ENCODE results near the gene MADCAM1.

The MADCAM1 gene

DNA sequence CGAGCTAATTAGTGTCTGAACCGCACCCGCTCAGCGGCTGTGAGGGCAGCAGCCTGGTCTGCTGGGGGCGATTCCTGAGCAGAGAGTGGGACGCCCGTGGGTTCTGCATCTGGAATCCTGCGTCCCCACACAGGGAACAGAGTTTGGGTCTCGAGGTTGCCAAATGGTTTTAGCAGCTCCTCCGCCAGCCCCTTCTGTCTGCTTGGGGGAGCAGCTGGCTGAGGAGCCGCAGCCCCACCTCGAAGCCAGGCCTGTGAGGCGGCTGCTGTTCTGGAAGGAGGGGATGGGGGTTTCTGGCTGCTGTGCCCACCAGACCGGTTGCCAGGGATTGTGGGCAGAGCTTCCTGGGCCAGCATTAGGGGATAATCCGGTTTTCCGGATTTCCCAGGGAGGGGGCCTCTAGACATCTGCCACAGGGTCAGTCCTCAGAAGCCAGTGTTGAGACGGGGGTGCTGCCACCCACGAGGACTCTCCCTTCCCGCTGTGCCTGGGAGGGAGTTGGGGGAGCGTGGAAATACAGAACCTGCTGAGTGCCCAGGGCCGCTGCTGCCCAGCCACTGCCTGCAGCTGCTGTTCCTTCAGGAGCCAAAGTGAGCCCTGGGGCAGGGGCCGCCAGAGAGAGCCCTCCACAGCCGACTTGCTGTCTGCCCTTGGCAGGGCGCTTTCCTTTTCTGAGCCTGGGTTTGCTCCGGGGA lies 37.2 kb downstream of the MADCAM1 start:
- no peak for DNase-seq

DNA sequence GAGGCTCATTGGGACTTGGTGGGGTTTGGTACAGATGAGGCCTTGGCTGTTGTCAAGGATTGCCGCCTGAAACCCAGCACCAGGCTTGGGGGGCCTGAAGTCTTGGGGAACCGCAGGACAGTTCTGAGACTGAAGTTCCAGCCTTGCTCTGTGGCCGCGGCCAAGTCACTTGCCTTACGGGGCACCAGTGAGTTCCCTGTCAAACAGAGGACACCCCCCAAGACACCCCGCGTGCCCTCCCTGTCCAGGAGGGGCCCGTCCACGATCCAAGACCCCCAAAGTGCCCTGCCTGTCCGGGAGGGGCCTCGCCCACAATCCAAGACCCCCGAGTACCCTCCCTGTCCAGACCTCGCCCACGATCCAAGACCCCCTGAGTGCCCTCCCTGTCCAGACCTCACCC lies 37.8 kb downstream of the MADCAM1 start:
- no peak for DNase-seq

DNA sequence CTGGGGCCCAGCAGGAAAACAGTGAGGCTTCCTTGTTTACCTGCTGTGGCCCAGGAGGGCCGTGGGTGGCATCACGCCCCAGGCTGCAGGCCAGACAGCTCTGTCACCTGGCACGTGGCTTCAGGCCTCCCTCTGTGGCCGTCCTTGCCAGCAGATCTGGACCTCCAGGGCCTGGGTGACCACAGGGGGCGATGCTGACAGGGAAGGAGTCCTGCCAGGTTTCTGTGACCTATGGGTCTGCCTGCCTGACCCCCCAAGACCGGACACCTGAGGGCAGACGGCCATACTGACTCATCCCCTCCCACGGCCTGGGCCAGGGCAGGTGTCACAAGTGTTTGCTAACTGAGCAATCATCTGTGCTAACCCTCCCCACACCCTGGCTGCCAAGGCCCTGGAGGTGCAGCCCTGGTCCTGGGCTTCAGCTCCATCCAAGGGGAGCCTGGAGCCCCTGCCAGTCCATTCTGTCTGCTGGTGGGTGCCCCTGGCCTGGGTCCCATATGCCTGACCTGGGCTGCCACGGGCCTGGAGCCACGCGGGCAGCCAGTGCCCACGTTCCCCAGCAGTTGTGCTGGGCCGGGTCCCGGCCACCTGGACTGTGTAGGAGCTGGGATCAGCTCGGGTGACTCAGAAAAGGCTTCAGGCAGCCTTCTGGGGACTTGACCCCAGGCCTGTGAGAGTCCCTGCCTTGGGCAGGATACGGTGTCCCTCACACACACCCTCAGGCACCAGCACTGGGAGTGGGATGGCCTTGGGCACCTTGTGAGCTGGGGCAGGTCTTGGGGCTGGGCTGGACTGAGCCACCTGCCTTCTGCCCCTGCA lies 38.9 kb downstream of the MADCAM1 start:
- no peak for DNase-seq

DNA sequence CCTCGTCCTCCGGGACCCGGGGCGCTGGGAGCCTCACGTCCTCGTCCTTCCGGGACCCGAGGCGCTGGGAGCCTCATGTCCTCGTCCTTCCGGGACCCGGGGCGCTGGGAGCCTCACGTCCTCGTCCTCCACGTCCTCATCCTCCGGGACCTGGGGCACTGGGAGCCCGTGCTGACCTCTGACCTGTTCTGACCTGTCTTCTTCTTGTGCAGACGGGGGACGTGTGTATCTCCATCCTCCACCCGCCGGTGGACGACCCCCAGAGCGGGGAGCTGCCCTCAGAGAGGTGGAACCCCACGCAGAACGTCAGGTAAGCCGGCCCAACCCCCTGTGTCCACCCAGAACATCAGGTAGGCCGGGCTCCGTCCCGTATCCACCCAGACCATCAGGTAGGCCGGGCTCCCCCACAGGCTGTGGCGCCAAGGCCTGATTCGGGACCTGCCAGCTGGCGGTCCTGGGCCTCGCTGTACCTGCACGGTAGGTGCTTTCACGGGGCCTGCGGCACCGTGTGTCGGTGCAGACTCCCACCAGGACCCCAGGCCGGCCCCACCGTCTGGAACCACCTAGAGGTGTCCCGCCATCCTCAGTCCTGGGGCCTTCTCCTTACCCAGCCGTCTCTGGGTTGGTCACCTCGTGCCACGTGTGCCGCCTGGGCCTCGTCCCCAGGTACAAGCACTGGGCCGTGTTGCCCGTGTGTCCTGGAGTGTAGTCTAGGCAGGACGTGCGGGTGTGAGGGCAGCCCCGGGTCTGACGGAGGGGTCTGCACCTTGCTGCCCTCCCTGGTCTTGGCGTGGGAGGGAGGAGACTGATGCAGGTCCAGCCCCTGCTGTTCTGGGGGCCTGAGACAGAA lies 40.0 kb downstream of the MADCAM1 start:
- DNase-seq, result no peak

DNA sequence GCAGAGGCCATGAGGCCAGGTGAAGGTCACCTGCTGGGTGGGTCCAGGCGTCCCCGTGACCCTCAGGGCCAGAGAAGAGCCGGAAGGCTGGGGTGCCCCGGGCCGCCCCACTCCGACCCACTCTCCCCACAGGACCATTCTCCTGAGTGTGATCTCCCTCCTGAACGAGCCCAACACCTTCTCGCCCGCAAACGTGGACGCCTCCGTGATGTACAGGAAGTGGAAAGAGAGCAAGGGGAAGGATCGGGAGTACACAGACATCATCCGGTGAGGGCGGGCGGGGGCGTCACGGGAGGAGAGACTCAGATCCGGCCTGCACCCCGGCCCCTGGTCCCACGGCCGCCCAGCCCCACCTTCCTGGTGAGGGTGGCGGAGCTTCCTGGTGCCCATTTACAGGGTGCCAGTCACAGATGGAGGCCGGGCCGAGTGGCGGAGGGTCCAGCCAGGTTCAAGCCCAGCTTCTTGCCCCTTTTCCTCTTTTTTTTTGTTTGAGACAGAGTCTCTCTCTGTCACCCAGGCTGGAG lies 40.7 kb downstream of the MADCAM1 start:
- no peak for DNase-seq

DNA sequence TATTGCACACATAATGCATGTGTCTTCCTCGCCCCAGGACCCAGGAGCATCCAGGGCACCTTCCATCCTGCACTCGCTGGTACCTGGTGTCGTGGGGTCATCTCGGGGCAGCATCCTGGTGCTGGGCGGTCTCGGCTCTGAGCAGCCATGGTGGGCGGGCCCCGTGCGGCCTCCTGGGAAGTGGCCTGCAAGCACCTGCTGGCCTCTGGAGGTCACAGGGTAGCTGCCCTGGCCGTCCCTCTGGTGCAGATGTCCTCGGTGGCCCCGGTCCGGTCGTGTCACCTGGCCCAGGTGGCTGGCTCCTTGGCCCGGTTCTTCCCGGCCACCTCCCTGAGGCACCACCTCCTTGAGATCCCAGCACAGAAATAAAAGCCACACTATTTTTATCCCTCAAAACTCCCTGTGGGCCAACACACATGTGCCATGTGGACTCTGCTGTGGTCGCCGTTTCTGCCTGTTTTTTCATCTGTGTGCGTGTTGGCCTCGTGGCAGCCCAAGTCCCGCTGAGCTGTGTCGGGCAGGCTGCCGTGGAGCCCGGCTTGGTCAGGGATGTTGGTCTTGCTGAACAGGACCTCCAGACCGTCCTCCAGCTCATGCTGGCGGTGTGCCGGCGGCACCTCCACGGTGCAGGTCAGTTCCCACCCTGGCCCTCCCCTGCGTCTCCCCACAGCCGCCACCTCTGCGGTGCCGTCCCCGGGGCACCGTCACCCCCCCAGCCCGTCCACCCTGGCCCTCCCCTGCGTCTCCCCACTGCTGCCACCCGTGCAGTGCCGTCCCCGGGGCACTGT lies 42.5 kb downstream of the MADCAM1 start:
- no peak for DNase-seq

DNA sequence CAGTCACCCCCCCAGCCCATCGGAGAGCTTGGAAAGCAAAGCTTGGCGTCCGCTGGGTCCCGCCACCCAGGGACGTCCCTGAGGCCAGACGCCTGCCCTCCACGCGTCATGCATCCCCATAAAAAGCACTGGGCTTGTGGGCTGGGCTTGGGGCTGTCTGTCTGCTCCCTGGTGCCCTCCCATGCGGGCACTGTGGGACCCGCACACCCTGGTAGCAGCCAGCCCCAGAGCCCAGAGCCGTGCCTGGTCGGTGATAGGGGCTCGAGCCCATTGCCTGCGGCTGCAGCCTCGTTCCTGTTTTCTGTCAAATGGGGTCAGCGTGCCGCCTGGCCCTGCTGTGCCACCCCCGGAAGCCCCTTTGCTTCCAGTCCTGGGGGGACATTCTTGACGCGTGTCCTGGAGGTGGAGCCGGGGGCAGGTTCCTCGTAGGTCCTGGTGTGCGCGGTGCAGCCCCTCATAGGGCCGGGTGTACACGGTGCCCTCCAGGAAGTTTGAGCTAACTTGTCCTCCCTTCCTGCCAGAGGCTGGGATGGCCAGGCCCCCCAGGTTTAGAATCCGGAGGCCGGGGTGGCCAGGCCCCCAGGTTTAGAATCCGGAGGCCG lies 43.2 kb downstream of the MADCAM1 start:
- no peak for DNase-seq

DNA sequence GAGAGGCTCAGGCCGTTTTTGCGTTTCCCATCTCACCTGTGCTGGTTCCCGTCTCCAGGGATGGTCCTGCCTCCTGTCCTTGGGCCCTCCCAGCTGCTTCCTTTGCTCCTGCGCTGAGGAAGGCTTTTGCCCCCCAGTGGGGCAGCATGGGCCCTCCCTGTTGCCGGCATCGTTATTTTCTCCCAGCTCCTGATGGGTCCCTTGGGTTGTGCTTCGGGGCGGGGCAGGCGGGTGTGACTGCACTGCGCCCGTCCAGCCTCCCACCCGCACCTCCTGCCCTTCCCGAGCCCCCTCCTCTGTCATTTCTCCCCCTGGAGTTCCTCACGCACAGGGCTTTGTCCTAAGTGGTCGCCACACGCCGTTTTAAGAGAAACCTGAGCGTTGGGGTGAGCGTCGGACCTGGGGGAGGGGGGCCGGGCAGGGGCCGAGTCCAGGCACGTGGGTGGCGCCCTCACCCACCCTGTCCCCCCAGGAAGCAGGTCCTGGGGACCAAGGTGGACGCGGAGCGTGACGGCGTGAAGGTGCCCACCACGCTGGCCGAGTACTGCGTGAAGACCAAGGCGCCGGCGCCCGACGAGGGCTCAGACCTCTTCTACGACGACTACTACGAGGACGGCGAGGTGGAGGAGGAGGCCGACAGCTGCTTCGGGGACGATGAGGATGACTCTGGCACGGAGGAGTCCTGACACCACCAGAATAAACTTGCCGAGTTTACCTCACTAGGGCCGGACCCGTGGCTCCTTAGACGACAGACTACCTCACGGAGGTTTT lies 44.8 kb downstream of the MADCAM1 start:
- DNase-seq, result no peak

DNA sequence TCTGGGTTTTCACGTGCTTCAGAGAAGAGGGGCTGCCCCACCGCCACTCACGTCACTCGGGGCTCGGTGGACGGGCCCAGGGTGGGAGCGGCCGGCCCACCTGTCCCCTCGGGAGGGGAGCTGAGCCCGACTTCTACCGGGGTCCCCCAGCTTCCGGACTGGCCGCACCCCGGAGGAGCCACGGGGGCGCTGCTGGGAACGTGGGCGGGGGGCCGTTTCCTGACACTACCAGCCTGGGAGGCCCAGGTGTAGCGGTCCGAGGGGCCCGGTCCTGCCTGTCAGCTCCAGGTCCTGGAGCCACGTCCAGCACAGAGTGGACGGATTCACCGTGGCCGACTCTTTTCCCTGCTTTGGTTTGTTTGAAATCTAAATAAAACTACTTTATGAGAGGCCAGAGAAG lies 45.4 kb downstream of the MADCAM1 start:
- DNase-seq, result no peak

DNA sequence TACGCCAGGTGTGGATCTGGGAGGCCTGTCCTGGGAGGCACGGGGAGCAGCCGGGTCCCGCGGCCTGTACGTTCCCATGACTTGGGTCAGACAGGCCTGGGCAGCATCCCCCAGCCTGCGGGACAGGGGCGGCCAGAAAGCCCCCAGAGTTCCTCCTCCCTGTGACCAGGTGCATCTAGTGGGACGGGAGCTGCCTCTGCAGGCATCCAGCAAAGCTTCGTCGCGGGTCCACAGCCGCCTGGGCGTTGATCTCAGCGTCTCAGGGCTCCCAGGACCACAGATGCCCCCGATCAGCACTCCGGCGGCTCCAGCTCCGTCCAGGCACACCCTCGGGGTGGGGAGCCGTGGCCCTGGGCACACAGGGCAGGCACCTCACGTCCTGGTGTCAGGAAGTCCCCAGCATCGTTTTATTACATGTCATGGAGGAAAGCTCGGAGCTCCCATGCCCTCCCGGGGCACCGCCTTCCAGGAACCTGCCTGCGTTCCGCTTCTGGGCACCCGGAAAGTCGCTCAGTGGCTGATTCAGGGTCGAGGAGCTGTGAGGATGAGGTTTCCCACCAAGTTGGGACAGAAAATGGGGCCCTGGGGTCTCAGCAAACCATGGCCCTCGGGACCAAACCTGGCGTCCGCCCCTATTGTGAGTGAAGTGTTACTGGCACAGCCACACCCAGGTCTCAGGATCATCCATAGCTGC lies 46.0 kb downstream of the MADCAM1 start:
- no peak for DNase-seq

DNA sequence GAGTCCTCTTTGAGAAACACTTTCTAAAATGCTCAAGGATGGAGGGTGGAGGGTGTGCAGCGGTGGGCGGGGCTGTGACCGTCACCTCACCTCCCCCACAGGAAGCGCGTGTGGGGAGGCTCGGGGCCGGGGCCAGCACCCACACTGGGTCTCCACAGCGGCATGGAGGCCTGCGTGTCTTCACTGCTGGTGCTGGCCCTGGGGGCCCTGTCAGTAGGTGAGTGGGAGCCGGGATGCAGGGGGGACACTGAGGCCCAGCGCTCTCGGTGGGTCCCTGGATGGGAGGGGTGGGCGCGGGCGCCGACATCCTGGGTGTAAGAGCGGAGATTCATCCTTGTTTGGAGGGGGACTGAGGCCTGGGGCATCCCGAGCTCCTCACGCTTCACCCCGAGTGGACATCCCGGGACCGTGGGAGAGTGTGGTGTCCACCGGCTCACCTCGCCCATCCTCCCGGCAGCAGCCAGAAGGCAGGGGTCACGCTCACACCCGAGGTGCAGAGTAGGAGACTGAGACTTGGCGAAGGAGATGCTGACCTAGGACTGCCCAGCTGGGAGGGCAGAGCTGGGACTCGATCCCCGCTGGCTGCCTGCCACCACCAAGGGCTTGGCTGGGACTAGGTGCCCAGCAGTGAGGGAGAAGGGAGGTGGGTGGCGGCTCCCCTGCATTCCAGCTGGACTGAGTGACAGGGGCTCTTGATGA lies 47.8 kb downstream of the MADCAM1 start, which contains the start of gene GZMM:
Gene GZMM (plus strand): TSS at position 144 of the 699 bp plus-strand sequence. CDS start 19 bp downstream, at position 163.
- DNase-seq, result no peak

DNA sequence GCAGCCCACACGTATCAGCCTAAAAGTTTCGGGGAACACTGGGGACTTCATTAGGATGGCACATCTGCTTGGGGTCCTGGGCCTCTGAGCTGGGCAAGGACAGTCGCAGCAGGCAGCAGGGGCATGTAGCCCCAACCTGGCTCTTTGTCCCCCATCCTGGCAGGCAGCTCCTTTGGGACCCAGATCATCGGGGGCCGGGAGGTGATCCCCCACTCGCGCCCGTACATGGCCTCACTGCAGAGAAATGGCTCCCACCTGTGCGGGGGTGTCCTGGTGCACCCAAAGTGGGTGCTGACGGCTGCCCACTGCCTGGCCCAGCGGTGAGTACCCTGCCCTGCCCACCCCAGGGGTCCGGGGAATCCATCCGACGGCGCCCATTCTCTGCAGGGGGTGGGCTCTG lies 50.8 kb downstream of the MADCAM1 start:
- DNase-seq, result no peak

DNA sequence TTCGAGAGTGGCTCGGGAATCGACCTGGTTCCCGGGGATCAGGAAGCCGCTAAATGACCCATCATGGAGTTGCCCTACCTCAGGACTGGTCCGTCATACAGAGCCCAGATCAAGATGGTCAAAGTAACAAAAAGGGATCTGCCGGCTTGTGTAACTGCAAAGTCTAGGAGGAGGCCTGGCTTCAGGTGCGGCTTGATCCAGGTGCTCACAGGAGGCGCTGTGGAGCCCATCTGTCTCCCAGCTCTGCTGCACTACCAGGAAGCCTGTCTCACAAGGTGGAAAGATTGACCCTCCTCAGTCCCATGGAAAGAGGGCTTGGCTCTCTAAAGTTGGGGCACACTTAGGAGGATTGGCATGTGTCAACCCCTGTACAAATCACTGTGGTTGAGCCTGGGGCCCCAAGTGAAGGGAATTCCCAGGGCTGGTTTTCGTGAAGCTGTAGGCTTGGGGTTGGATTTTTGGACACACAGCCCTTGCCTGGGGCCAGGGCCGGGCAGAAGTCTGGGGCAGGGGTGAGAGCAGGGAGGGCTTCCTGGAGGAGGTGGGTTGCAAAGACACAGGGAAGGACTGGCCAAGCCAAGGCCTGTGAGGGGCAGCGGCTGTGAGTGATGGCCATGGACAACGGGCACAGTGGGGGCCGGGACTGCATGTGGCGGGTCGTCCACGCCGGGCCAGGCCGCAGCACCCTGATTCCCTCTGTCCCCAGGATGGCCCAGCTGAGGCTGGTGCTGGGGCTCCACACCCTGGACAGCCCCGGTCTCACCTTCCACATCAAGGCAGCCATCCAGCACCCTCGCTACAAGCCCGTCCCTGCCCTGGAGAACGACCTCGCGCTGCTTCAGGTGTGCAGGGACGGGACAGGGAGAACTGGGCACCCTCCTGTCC lies 51.8 kb downstream of the MADCAM1 start:
- DNase-seq, result no peak

DNA sequence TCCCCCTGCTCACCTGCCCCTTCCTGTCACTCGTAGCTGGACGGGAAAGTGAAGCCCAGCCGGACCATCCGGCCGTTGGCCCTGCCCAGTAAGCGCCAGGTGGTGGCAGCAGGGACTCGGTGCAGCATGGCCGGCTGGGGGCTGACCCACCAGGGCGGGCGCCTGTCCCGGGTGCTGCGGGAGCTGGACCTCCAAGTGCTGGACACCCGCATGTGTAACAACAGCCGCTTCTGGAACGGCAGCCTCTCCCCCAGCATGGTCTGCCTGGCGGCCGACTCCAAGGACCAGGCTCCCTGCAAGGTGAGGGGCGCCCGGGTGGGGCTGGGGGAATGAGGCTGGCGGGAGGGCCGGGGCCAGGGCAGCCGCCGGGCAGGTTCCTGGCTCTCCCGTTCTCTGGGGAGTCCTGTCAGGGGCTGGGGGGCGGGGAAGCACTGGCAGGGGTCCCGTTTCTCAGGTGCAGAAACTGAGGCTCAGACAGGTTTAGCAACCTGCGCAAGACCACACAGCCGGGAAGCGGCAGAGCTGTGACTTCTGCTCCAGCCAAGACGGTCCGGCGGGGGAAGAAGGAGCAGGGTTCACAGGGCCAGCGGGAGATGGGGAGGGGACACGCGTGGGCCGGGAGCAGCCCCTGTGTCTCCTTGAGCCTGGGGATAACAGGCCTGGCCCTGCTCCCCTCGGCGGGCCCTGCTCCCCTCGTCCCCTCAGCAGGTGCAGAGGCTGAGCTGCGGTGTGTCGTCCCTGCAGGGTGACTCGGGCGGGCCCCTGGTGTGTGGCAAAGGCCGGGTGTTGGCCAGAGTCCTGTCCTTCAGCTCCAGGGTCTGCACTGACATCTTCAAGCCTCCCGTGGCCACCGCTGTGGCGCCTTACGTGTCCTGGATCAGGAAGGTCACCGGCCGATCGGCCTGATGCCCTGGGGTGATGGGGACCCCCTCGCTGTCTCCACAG lies 52.9 kb downstream of the MADCAM1 start:
- no peak for DNase-seq

DNA sequence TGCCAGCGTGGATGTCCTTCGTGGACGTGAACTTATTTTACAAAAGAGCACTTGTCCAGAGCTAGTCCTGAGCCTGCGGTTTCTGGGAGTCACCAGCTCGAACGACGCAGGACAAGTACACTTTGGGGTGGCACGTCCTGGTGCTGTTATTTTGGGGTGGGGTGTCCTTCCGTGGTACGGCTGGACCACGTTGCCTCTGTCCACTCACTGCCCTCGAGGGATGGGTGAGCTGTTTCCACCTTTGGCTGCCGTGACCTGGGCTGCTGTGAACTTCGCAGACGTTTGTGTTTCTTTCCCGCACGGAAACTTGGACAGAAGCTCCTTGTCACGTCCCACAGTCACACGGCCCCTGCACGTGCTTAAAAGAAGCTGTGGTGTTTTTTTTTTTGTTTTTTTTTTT lies 58.5 kb downstream of the MADCAM1 start:
- no peak for DNase-seq

Measured in DMS153 (cell line).